ENCODE results near the gene ATF4. TPM values are rescaled to one million over a fixed set of nuclear protein-coding genes. Genes with fewer than 3 reads are reported as not detected.

Gene ATF4
- total RNA-seq, 1 donor from 2014 or later, result 246 TPM

DNA sequence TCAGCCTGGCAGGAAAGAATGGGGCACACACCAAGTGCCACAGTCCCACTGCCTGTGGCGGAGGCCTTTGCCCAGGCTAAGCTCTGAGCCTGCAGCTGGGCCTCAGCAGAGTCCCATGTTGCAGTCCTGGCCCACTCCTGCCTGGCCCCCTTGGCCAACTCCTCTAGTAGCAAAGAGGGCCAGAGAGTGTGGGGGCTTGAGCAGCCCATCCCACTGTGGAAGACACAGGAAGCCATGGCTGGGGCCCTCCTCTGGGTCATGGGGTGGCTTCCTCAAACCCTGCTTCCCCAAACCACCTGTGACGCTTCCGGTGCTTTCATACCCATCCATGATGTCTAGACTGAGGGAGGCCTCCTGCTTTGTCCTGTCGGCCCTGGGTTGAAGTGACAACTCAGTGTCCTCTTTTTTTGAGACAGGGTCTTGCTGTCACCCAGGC is 6.4 kb downstream of the ATF4 start:
- no peaks in the 10 kb centered on the region for H3K27me3 ChIP-seq
- H3K4me3 ChIP-seq, result no peak overlapping the region
- intact Hi-C loops (cut with DNase I), result loop anchor here (10.0 kb wide), 1 partner anchor 352 kb away; no protein-coding TSS in a partner anchor
- H3K36me3 ChIP-seq, result peaks cover 0 to 29% of the 10 kb centered on the region in 2 donors
- H3K9me3 ChIP-seq, result no peaks in the 10 kb centered on the region
- DNase-seq (ENCODE audit: extremely low spot score in 2 of 2), result no peak
- TF ChIP-seq, protein P1, sequence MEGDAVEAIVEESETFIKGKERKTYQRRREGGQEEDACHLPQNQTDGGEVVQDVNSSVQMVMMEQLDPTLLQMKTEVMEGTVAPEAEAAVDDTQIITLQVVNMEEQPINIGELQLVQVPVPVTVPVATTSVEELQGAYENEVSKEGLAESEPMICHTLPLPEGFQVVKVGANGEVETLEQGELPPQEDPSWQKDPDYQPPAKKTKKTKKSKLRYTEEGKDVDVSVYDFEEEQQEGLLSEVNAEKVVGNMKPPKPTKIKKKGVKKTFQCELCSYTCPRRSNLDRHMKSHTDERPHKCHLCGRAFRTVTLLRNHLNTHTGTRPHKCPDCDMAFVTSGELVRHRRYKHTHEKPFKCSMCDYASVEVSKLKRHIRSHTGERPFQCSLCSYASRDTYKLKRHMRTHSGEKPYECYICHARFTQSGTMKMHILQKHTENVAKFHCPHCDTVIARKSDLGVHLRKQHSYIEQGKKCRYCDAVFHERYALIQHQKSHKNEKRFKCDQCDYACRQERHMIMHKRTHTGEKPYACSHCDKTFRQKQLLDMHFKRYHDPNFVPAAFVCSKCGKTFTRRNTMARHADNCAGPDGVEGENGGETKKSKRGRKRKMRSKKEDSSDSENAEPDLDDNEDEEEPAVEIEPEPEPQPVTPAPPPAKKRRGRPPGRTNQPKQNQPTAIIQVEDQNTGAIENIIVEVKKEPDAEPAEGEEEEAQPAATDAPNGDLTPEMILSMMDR (IDR thresholded peaks at IDR 0.05), result no peak
- TF ChIP-seq POLR2A (IDR thresholded peaks at IDR 0.05), result no peak
- no peak for TF ChIP-seq POLR2AphosphoS5 (IDR thresholded peaks at IDR 0.05; ENCODE audit: insufficient read depth in 1 of 2, low read depth in 1 of 2)
- peak overlapping the region; percentile 6 for H3K27ac ChIP-seq
- peaks cover 96% of the 10 kb centered on the region for H3K4me1 ChIP-seq

DNA sequence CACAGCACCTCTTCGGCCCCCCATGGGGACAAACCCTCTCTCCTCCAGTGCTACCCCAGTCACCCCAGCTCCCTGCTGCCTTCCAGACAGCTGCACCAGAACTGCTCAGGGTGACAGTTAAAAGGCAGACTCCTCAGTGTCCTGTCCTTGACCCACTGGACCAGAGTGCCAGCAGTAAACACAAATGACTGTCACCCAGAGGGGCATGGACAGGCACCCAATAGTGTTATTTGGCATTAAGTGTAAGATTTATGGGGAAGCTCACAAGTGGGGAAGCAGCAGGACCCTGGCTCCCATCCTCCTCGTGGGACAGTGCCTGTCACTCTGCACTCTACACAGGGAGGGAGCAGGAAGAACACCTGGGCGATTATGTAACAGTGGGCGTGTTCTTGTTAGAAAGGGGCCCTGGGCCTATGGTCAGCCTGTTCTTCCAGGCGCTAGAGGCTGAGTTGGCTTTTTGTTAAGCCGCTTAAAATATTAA is 7.2 kb downstream of the ATF4 start:
- H3K9me3 ChIP-seq, result no peaks in the 10 kb centered on the region
- TF ChIP-seq, protein P1 (IDR thresholded peaks at IDR 0.05), result no peak
- no peak for TF ChIP-seq POLR2AphosphoS5 (IDR thresholded peaks at IDR 0.05; ENCODE audit: insufficient read depth in 1 of 2, low read depth in 1 of 2)
- TF ChIP-seq POLR2A (IDR thresholded peaks at IDR 0.05), result no peak
- DNase-seq (ENCODE audit: extremely low spot score in 2 of 2), result no peak
- H3K4me3 ChIP-seq, result no peak overlapping the region
- H3K36me3 ChIP-seq, result peaks cover 0 to 22% of the 10 kb centered on the region in 2 donors
- H3K27me3 ChIP-seq, result no peaks in the 10 kb centered on the region
- H3K4me1 ChIP-seq, result peaks cover 92% of the 10 kb centered on the region
- intact Hi-C loops (cut with DNase I), result loop anchor here (10.0 kb wide), 1 partner anchor 353 kb away; no protein-coding TSS in a partner anchor
- H3K27ac ChIP-seq, result peak overlapping the region; percentile 54

DNA sequence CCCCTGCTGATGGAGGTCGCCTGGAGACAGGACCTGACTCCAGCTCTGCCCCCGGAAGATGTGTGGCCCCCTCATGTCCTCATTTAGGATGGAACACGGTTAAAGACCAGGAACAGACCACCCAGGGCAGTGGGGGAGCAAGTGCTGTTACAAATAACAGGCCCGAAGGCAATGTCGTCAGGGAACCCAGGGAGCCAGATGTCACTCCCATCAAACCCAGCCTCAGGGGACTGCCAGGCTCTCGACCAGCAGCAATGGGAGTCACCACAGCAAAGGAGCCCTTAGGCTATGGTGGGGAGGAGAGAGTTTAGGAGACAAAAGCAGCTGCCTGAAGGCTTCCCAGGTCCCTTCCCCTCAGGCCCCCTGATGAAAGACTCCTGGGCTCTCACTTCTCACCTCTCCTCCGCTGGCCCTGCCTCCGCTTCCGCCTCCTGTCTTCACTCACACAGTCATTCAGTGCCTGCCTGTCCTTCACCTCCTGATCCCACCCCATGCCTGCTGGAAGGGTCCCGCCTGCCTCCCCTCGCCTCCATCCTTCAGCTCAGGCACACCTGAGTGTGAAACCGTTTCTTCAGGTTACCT is 7.8 kb downstream of the ATF4 start:
- TF ChIP-seq, protein P1 (IDR thresholded peaks at IDR 0.05), result no peak
- TF ChIP-seq POLR2A (IDR thresholded peaks at IDR 0.05), result no peak
- no peak for TF ChIP-seq POLR2AphosphoS5 (IDR thresholded peaks at IDR 0.05; ENCODE audit: insufficient read depth in 1 of 2, low read depth in 1 of 2)
- Histone ChIP-seq H3K9me3 (no peaks in the 10 kb centered on the region), H3K4me1 (peaks cover 86% of the 10 kb centered on the region), H3K27me3 (no peaks in the 10 kb centered on the region), H3K4me3 (peak overlapping the region in 1 of 2 donors; percentile 1), H3K36me3 (peaks cover 0 to 15% of the 10 kb centered on the region in 2 donors), H3K27ac (peak overlapping the region; percentile 66)
- DNase-seq (ENCODE audit: extremely low spot score in 2 of 2), result no peak
- intact Hi-C loops (cut with DNase I), result loop anchor here (10.0 kb wide), 1 partner anchor 353 kb away; no protein-coding TSS in a partner anchor

DNA sequence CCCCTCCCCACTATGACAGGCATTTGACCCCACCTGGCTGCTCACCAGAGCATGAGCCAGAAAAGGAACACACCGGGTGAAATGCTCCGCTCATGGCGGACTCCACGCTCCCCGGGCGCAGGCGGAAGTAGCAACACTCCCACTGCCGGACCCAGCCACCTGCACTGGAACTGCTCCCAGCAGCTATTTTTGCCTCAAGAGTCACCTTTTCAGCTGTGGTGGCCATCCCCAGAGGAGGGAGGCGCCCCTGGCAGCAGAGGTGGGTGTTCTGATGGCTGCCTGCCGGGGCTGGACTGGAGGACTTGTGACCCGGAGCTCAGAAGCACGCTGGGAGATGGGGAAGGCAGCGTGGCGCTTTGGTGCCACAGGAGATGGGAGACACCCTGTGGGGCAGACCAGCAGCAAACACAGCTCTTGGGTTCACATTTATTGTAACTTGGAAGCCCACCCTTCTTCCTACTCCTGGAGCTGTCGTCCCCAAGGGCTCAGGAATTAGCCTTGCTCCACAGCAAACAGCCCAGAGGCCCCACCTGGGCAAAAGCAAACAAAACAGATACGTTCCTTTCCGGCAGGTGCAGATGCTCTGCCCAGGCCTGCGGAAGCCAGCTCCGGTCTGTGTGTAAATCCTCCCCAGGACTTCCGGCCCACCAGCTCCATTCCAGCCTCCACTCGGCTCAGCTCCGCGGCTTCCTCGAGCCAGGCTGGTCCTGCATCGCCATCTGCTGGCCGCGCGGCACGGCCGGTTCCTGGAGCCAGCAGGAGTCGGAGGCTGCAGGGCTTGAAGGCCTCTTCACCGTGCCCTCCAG is 8.5 kb downstream of the ATF4 start:
- Histone ChIP-seq H3K27ac (peak overlapping the region; percentile 66), H3K9me3 (no peaks in the 10 kb centered on the region), H3K4me1 (peaks cover 79% of the 10 kb centered on the region), H3K27me3 (no peaks in the 10 kb centered on the region), H3K4me3 (peak overlapping the region; percentile 9 to 22), H3K36me3 (peaks cover 0 to 13% of the 10 kb centered on the region in 2 donors)
- peak in 1 of 2 donors; percentile 64 for TF ChIP-seq POLR2A (IDR thresholded peaks at IDR 0.05)
- TF ChIP-seq, protein P1 (IDR thresholded peaks at IDR 0.05), result peak; percentile 80 to 99 (median 98)
- TF ChIP-seq POLR2AphosphoS5 (IDR thresholded peaks at IDR 0.05; ENCODE audit: insufficient read depth in 1 of 2, low read depth in 1 of 2), result peak; percentile 65 to 83
- intact Hi-C loops (cut with DNase I), result loop anchor here (10.0 kb wide), 1 partner anchor 354 kb away; no protein-coding TSS in a partner anchor
- no peak for DNase-seq (ENCODE audit: extremely low spot score in 2 of 2)

Data from vagina (tissue), 2 donors.